ENCODE results near the gene ADK. TPM values are rescaled to one million over a fixed set of nuclear protein-coding genes. Genes with fewer than 3 reads are reported as not detected.

The ADK gene
- total RNA-seq, 1 experiment from 2014 or later = 26.8 TPM

DNA sequence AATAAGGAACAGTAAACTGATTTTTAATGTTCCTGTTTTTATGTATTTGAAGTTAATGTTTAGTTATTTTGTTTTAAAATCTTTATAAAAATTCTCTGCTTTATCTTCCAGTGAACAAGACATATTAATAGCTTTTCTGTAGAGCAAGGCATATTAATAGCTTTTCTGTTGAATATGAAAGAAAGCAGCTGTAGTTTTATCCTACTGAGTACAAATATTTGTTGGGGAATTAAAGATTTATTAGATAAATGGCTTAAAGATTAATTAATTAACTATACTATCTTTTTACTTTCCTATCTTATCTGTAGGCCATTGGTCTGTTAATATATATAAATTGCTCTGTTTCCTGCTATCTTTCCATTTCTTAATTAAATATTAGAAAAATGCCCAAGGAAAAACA, 299.6 kb downstream of the ADK start:
- Mint-ChIP-seq H3K4me1 (peaks cover 3 to 7% of the 10 kb centered on the region in 2 experiments), H3K9me3 (no peaks in the 10 kb centered on the region), H3K27ac (no peak overlapping the region), H3K27me3 (ENCODE audit: low read depth) (no peaks in the 10 kb centered on the region), H3K4me3 (no peak overlapping the region), H3K36me3 (ENCODE audit: insufficient read depth in 1 of 3, low read depth in 3 of 3) (peaks cover 0 to under 1% (median 0%) of the 10 kb centered on the region in 3 experiments; a peak in 1 of 7 replicates)
- no peak for TF ChIP-seq CTCF (conservative IDR thresholded peaks at IDR 0.05)
- Histone ChIP-seq H2BK120ac (ENCODE audit: low read depth, low read length, poor library complexity, severe bottlenecking) (no peak overlapping the region), H2BK15ac (ENCODE audit: low read depth, low read length) (no peak overlapping the region), H3K9ac (ENCODE audit: extremely low read depth, insufficient read length, low read length) (no peak overlapping the region), H3K79me1 (ENCODE audit: insufficient read depth, low read depth, low read length, poor library complexity, severe bottlenecking) (no peaks in the 10 kb centered on the region), H3K27ac (ENCODE audit: insufficient read length, low read depth, low read length) (no peak overlapping the region), H3K18ac (ENCODE audit: insufficient read length, low read depth, low read length) (no peak overlapping the region), H4K20me1 (ENCODE audit: control insufficient read depth, insufficient read depth, insufficient read length) (no peaks in the 10 kb centered on the region), H2AK5ac (ENCODE audit: insufficient read length, low read length) (no peak overlapping the region), H2BK20ac (ENCODE audit: low read depth, low read length, poor library complexity, severe bottlenecking) (no peak overlapping the region), H3K4me1 (ENCODE audit: insufficient read depth, low read length) (no peaks in the 10 kb centered on the region), H3K56ac (ENCODE audit: insufficient read length, low read depth, low read length) (no peak overlapping the region), H3K14ac (ENCODE audit: insufficient read depth, low read length) (no peak overlapping the region), H2BK12ac (ENCODE audit: insufficient read length, low read depth, low read length) (no peak overlapping the region), H4K91ac (ENCODE audit: insufficient read length, low read depth, low read length) (no peak overlapping the region), H3K23ac (ENCODE audit: insufficient read length, low read depth, low read length) (no peak overlapping the region), H4K5ac (ENCODE audit: insufficient read length, low read depth, low read length) (no peak overlapping the region), H3K27me3 (ENCODE audit: insufficient read depth, low read length) (no peaks in the 10 kb centered on the region), H3K79me2 (ENCODE audit: insufficient read depth, low read length) (no peaks in the 10 kb centered on the region), H3K23me2 (ENCODE audit: insufficient read length, low read depth, low read length, poor library complexity, severe bottlenecking) (no peaks in the 10 kb centered on the region), H3K9me3 (ENCODE audit: control insufficient read depth, low read depth, low read length) (no peaks in the 10 kb centered on the region), H4K8ac (replicated peaks; ENCODE audit: insufficient read length, low read depth, low read length) (no peak overlapping the region), H2AFZ (ENCODE audit: low read length) (no peak overlapping the region), H3K4ac (ENCODE audit: low read depth, low read length) (no peak overlapping the region), H3K4me2 (ENCODE audit: insufficient read depth, insufficient read length, low read length) (no peak overlapping the region), H2BK5ac (ENCODE audit: insufficient read length, low read length) (no peak overlapping the region), H3T11ph (ENCODE audit: low read length) (no peak overlapping the region)
- DNase-seq = no peak
